ENCODE measurements around the gene NOP9.

Gene NOP9

GRCh38 chr14:24317141-24317928 is 17.7 kb downstream of the NOP9 start:
- H3K4me3 ChIP-seq (ENCODE audit: low read length): no peak overlapping the region
- no peak for TF ChIP-seq CTCF (IDR thresholded peaks at IDR 0.05; ENCODE audit: insufficient read depth, low read depth, low read length, missing control alignments)
- DNase-seq (ENCODE audit: low read depth): peak; percentile 65

- no peak for TF ChIP-seq CTCF (IDR thresholded peaks at IDR 0.05; ENCODE audit: insufficient read depth, low read depth, low read length, missing control alignments)
- no peak overlapping the region for H3K4me3 ChIP-seq (ENCODE audit: low read length)
- no peak for DNase-seq (ENCODE audit: low read depth)
These were observed 21.7 kb downstream of the NOP9 start for GRCh38 chr14:24321212-24321975.

- DNase-seq (ENCODE audit: low read depth): no peak
- TF ChIP-seq CTCF (IDR thresholded peaks at IDR 0.05; ENCODE audit: insufficient read depth, low read depth, low read length, missing control alignments): no peak
- H3K4me3 ChIP-seq (ENCODE audit: low read length): no peak overlapping the region
These were observed 23.0 kb downstream of the NOP9 start for GRCh38 chr14:24322672-24323071.

GRCh38 chr14:24323341-24323740 is 23.7 kb downstream of the NOP9 start:
- no peak for TF ChIP-seq CTCF (IDR thresholded peaks at IDR 0.05; ENCODE audit: insufficient read depth, low read depth, low read length, missing control alignments)
- no peak overlapping the region for H3K4me3 ChIP-seq (ENCODE audit: low read length)

GRCh38 chr14:24324024-24324423 is 24.4 kb downstream of the NOP9 start:
- no peak for DNase-seq (ENCODE audit: low read depth)
- H3K4me3 ChIP-seq (ENCODE audit: low read length): no peak overlapping the region
- no peak for TF ChIP-seq CTCF (IDR thresholded peaks at IDR 0.05; ENCODE audit: insufficient read depth, low read depth, low read length, missing control alignments)

More at GRCh38 chr14:24323341-24323740, 23.7 kb downstream of the NOP9 start:
- DNase-seq (ENCODE audit: low read depth): no peak

GRCh38 chr14:24325041-24325530 is 25.4 kb downstream of the NOP9 start:
- no peak for TF ChIP-seq CTCF (IDR thresholded peaks at IDR 0.05; ENCODE audit: insufficient read depth, low read depth, low read length, missing control alignments)
- DNase-seq (ENCODE audit: low read depth): no peak
- H3K4me3 ChIP-seq (ENCODE audit: low read length): no peak overlapping the region

All from epithelial cell of esophagus (primary cell).